Right lobe of liver (tissue), 6 donors: ENCODE data around the gene ELMO1. TPM values are rescaled to one million over a fixed set of nuclear protein-coding genes. Genes with fewer than 3 reads are reported as not detected.

Experiments used
- ATAC-seq, 4 donors: fragments of 200-7000 bp; cut with Tn5 transposase; one replicate each; pipeline ENCODE4 v1.9.1; 2020; ENCODE audit warnings: mild to moderate bottlenecking in 4 of 4, moderate library complexity in 4 of 4
- DNase-seq, 3 donors: peaks; one replicate each; pipeline ENCODE4 v3.0.0-alpha.2; 2020
- H3K27ac ChIP-seq, 3 donors: fragments of 200-600 bp; one replicate each; pipeline ENCODE4 v1.8.0; 2022
- H3K27me3 ChIP-seq, 2 donors: fragments of 200-600 bp; one replicate each; pipeline ENCODE4 v1.8.0; 2022
- H3K36me3 ChIP-seq, 4 donors: fragments of 200-600 bp; sonication (generic) in 1 of 4; one replicate each; pipeline versions ENCODE4 v1.5.1 to v1.8.0; 2017 to 2022; ENCODE audit warnings: control low read depth in 1 of 4
- H3K4me1 ChIP-seq, 4 donors: fragments of 200-600 bp; sonication (generic) in 1 of 4; one replicate each; pipeline versions ENCODE4 v1.5.1 to v1.8.0; 2017 to 2022; ENCODE audit warnings: control low read depth in 1 of 4
- H3K4me3 ChIP-seq, 3 donors: fragments of 200-600 bp; one replicate each; pipeline ENCODE4 v1.8.0; 2022
- H3K9me3 ChIP-seq, 4 donors: fragments of 200-600 bp; sonication (generic) in 1 of 4; one replicate each; pipeline versions ENCODE4 v1.5.1 to v1.8.0; 2017 to 2022; ENCODE audit warnings: control low read depth in 1 of 4
- POLR2A ChIP-seq: fragments of 450-650 bp; IDR thresholded peaks from one replicate; pipeline ENCODE4 v1.6.1; 2017; ENCODE audit warnings: antibody characterized with exemption, mild to moderate bottlenecking
- WGBS: methylation state at CpG from one replicate; pipeline ENCODE4 v1.1.6; 2018; ENCODE audit warnings: low coverage, low lambda C conversion rate; ENCODE audit not compliant: insufficient coverage; ENCODE audit errors: missing lambda C conversion rate; 5-methylcytosine and 5-hydroxymethylcytosine counted together
- intact Hi-C, 2 donors: fragments of 100-400 bp; cut with DNase I; formaldehyde crosslinking; loops; one replicate each; pipeline versions ENCODE4 v1.11.2 to v1.14.1; 2022
- total RNA-seq, 6 experiments: library from RNA; depleted of rRNA in 2 of 6; stranded (reverse); fragments of >200 nt in 2 of 6; fragmentation: NEBNext Ultra II Directional in 3 of 6; extraction: Animal tissue kit (Norgen Biotek cat#: 25700) in 3 of 6; gene quantifications; one replicate each; pipeline versions ENCODE4 v1.1.0 to v1.2.4, GENCODE V29; 2016 to 2023
- TF ChIP-seq, protein P1 (sequence below), 4 donors: fragments of 200-600 bp in 3 of 4; fragments of 450-650 bp in 1 of 4; IDR thresholded peaks; one replicate each; pipeline versions ENCODE4 v1.5.1 to v1.8.0; 2016 to 2022; ENCODE audit warnings: antibody characterized with exemption in 4 of 4, mild to moderate bottlenecking in 2 of 4
- donor health status: DM: no; HTN: yes; CAD: no.
- donor health status: DM: no; HTN: no; CAD: no.
- donor health status: DM: no; HTN: no; CAD: no.
- donor health status: DM: no; HTN: yes; CAD: no.
- donor health status: DM: no; HTN: yes; CAD: no.

ELMO1 gene
- total RNA-seq, 6 experiments from 2014 or later = 18.4 to 55.4 (median 25.1) TPM

DNA sequence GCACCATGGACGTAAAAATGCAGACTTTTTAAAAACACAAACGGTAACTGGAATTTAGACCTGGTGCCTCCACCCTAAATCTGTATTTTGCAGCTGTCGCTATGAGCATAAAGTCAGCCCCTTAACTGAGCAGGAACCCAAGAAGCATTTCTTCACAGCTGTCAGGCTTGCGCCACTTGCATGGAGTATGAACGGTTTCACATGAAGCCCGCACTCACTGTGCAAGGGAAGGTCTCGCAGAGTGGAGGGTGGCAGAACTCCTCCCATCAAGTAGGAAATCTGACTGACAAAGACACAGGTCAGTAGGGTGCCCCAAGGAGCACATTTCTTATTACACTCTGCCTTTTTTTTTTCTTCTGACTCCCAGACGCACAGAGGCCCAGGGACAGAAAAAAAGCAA is 58.5 kb downstream of the ELMO1 start:
- ATAC-seq (peak in 1 of 4 donors; percentile 9), DNase-seq (no peak)
- intact Hi-C loops = no loop called here
- TF ChIP-seq, protein P1, sequence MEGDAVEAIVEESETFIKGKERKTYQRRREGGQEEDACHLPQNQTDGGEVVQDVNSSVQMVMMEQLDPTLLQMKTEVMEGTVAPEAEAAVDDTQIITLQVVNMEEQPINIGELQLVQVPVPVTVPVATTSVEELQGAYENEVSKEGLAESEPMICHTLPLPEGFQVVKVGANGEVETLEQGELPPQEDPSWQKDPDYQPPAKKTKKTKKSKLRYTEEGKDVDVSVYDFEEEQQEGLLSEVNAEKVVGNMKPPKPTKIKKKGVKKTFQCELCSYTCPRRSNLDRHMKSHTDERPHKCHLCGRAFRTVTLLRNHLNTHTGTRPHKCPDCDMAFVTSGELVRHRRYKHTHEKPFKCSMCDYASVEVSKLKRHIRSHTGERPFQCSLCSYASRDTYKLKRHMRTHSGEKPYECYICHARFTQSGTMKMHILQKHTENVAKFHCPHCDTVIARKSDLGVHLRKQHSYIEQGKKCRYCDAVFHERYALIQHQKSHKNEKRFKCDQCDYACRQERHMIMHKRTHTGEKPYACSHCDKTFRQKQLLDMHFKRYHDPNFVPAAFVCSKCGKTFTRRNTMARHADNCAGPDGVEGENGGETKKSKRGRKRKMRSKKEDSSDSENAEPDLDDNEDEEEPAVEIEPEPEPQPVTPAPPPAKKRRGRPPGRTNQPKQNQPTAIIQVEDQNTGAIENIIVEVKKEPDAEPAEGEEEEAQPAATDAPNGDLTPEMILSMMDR (IDR thresholded peaks at IDR 0.05) = no peak
- H3K4me3 ChIP-seq = no peak overlapping the region
- 64% methylated on average over 8 of the region's 8 CpGs for WGBS
- no peaks in the 10 kb centered on the region for H3K9me3 ChIP-seq
- H3K36me3 ChIP-seq = no peaks in the 10 kb centered on the region
- no peak overlapping the region for H3K27ac ChIP-seq
- peaks cover 0 to 19% (median 3%) of the 10 kb centered on the region in 4 donors for H3K4me1 ChIP-seq
- no peaks in the 10 kb centered on the region for H3K27me3 ChIP-seq

DNA sequence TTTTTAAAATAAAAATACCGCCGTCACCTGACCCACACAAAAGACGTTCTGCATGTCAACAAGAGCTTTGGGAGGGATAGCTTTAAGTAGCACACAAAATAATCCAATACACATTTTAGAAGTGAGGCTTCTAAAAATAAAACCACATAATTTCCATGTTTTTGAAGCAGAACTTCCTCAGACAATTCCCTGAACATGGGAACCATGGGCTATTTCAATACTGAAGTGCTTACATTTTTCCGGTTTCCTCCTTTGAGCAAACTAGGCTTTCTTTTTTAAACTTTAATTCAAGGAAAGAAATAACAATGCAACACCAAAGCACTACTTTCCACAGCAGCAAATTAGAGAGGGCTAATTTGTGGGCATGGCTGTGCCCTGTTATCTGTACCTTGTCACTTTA is 59.9 kb downstream of the ELMO1 start:
- no peaks in the 10 kb centered on the region for H3K9me3 ChIP-seq
- DNase-seq (no peak), ATAC-seq (peak in 1 of 4 donors; percentile 8)
- TF ChIP-seq, protein P1 (IDR thresholded peaks at IDR 0.05) = no peak
- TF ChIP-seq POLR2A = no peak
- 79% methylated on average over 4 of the region's 4 CpGs for WGBS
- peak overlapping the region in 1 of 3 donors; percentile 23 for H3K27ac ChIP-seq
- intact Hi-C loops = no loop called here
- peaks cover 0 to 19% (median 3%) of the 10 kb centered on the region in 4 donors for H3K4me1 ChIP-seq
- no peak overlapping the region for H3K4me3 ChIP-seq
- no peaks in the 10 kb centered on the region for H3K36me3 ChIP-seq
- H3K27me3 ChIP-seq = no peaks in the 10 kb centered on the region

DNA sequence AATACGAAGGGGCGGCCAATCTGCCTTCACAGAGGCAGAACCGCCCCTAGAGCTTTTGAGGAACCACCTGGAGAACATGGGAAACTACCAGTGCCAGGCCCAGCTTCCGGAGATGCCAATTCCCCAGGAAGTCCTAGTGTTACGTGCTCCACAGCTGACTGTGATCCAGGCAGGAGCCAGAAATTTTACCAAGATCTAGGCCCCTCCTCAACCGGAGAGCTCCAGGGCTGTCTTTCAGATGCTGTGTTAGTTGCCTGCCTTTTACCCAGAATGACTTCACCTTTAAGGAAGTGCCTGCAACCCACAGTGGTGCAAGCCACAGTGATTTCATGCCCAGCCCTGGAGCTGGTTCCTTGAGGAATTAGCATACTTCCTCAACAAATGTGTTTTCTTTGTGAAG is 62.9 kb downstream of the ELMO1 start:
- intact Hi-C loops = no loop called here
- H3K36me3 ChIP-seq = no peaks in the 10 kb centered on the region
- H3K4me3 ChIP-seq = no peak overlapping the region
- peak; percentile 35 to 51 (median 45) for ATAC-seq
- DNase-seq = no peak
- H3K4me1 ChIP-seq = peaks cover 0 to 3% (median 0%) of the 10 kb centered on the region in 4 donors
- H3K27ac ChIP-seq = no peak overlapping the region
- H3K9me3 ChIP-seq = no peaks in the 10 kb centered on the region
- TF ChIP-seq, protein P1 (IDR thresholded peaks at IDR 0.05) = no peak
- TF ChIP-seq POLR2A = no peak
- no peaks in the 10 kb centered on the region for H3K27me3 ChIP-seq
- 75% methylated on average over 5 of the region's 6 CpGs for WGBS

DNA sequence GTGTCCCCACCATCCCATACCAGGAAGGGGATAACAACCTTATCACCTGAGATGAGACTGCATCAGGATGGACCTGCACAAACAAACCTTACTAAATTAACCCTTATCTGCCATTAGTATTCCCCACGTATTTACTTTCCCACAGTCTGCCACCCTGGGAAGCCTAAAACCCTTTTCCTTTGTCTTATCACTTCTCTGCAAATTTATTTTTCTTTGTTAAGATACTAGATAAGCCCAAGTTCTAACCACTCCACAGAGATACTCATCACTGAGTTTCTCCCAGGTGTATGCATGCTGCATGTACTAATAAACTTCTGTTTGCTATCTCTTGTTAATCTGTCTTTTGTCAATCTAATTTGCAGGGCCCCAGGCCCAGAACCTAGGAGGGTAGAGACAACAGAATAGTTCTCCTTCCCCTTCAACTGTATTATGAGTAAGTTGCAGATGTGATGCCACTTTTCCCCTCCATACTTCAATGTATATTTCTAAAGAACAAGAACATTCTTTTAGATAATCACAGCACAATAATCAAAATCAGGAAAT is 66.0 kb downstream of the ELMO1 start:
- Histone ChIP-seq H3K4me3 (no peak overlapping the region), H3K4me1 (peaks cover 0 to 4% (median 0%) of the 10 kb centered on the region in 4 donors), H3K36me3 (no peaks in the 10 kb centered on the region), H3K27ac (no peak overlapping the region), H3K9me3 (no peaks in the 10 kb centered on the region), H3K27me3 (no peaks in the 10 kb centered on the region)
- intact Hi-C loops = no loop called here
- WGBS = 75% methylated on average over 1 of the region's 1 CpG
- DNase-seq (no peak), ATAC-seq (no peak)
- TF ChIP-seq POLR2A = no peak
- TF ChIP-seq, protein P1 (IDR thresholded peaks at IDR 0.05) = no peak
